Suprapubic skin (tissue), 3 donors: ENCODE results near the gene ZNF30.

Experiments
- EP300 ChIP-seq: sonication (generic); formaldehyde crosslinking; IDR thresholded peaks from one replicate; pipeline ENCODE4 v1.6.1; 2017; ENCODE audit warnings: antibody characterized with exemption
- POLR2A ChIP-seq, 2 donors: fragments of 450-650 bp; IDR thresholded peaks; one replicate each; pipeline ENCODE4 v1.6.1; 2017; ENCODE audit warnings: antibody characterized with exemption in 2 of 2, mild to moderate bottlenecking in 2 of 2, moderate library complexity in 2 of 2
- TF ChIP-seq, protein P1 (sequence below), 2 donors: fragments of 200-600 bp in 1 of 2; fragments of 450-650 bp in 1 of 2; sonication (generic) in 1 of 2; IDR thresholded peaks; one replicate each; pipeline ENCODE4 v1.5.1; 2016 to 2019; ENCODE audit warnings: antibody characterized with exemption in 2 of 2, mild to moderate bottlenecking in 1 of 2, moderate library complexity in 1 of 2

GRCh38 chr19:34985249-34986022 lies 58.7 kb downstream of the ZNF30 start:
- TF ChIP-seq, protein P1, sequence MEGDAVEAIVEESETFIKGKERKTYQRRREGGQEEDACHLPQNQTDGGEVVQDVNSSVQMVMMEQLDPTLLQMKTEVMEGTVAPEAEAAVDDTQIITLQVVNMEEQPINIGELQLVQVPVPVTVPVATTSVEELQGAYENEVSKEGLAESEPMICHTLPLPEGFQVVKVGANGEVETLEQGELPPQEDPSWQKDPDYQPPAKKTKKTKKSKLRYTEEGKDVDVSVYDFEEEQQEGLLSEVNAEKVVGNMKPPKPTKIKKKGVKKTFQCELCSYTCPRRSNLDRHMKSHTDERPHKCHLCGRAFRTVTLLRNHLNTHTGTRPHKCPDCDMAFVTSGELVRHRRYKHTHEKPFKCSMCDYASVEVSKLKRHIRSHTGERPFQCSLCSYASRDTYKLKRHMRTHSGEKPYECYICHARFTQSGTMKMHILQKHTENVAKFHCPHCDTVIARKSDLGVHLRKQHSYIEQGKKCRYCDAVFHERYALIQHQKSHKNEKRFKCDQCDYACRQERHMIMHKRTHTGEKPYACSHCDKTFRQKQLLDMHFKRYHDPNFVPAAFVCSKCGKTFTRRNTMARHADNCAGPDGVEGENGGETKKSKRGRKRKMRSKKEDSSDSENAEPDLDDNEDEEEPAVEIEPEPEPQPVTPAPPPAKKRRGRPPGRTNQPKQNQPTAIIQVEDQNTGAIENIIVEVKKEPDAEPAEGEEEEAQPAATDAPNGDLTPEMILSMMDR (IDR thresholded peaks at IDR 0.05), result no peak
- TF ChIP-seq EP300, result no peak
- TF ChIP-seq POLR2A (IDR thresholded peaks at IDR 0.05), result no peak
